Right lung (tissue), 5 donors: Measurements from ENCODE around the gene SLC12A7. TPM values are rescaled to one million over a fixed set of nuclear protein-coding genes. Genes with fewer than 3 reads are reported as not detected.
"Not testable (repeated sequence)": the region's sequence is repeated elsewhere in the genome, so short reads cannot be mapped to it uniquely, and the experiment has no call there.

ENCODE experiments used
- DNase-seq, 2 donors: peaks; one replicate each; pipeline ENCODE4 v3.0.0-alpha.2; 2013
- polyA plus RNA-seq, 5 donors: library from polyadenylated mRNA; unstranded; fragments of 120-200 nt; gene quantifications; one replicate each; pipeline versions ENCODE4 v1.2.1 to v1.2.3, GENCODE V29; 2013; ENCODE audit warnings: inconsistent platforms in 1 of 5, low replicate concordance in 1 of 5; ENCODE audit not compliant: insufficient read length in 5 of 5, insufficient read depth in 1 of 5

The SLC12A7 gene
- polyA plus RNA-seq, 5 donors = 21.8 to 34.2 (median 30.1) TPM

- DNase-seq = no peak
Observed at GRCh38 chr5:1010181-1010510, 101.7 kb downstream of the SLC12A7 start.

- DNase-seq = no peak
Observed at GRCh38 chr5:1009359-1010180, 102.3 kb downstream of the SLC12A7 start.

GRCh38 chr5:1008451-1009358 is 103.2 kb downstream of the SLC12A7 start, which contains the start of gene NKD2:
TSS of gene NKD2 (plus strand) at chr5:1008802. CDS start at chr5:1009058, 256 bp downstream.
- no peak for DNase-seq

- no peak for DNase-seq
Observed at GRCh38 chr5:1007681-1008450, 104.0 kb downstream of the SLC12A7 start.

GRCh38 chr5:1007221-1007680 is 104.6 kb downstream of the SLC12A7 start:
- DNase-seq = no peak

- no peak for DNase-seq
Observed at GRCh38 chr5:1006656-1007071, 105.2 kb downstream of the SLC12A7 start.

GRCh38 chr5:1005904-1006655 is 105.8 kb downstream of the SLC12A7 start:
- DNase-seq = no peak

- DNase-seq = no peak
Observed at GRCh38 chr5:1005249-1005851, 106.5 kb downstream of the SLC12A7 start.

GRCh38 chr5:1004461-1005248 is 107.2 kb downstream of the SLC12A7 start:
- DNase-seq = peak; percentile 64 to 75

GRCh38 chr5:1003296-1003937 is 108.4 kb downstream of the SLC12A7 start:
- no peak for DNase-seq

- no peak for DNase-seq
Observed at GRCh38 chr5:1002836-1003235, 109.0 kb downstream of the SLC12A7 start.

- DNase-seq = no peak
Observed at GRCh38 chr5:1002271-1002546, 109.7 kb downstream of the SLC12A7 start.

- DNase-seq = no peak
Observed at GRCh38 chr5:1001406-1002270, 110.2 kb downstream of the SLC12A7 start.

- not testable (repeated sequence) for DNase-seq
Observed at GRCh38 chr5:1000831-1001230, 111.0 kb downstream of the SLC12A7 start.
